Liver (tissue), 9 donors: ENCODE measurements around the gene MAP1A. TPM values are rescaled to one million over a fixed set of nuclear protein-coding genes. Genes with fewer than 3 reads are reported as not detected.

Experiments
- DNase-seq: peaks from one replicate; pipeline ENCODE4 v3.0.0-alpha.2; 2017; ENCODE audit warnings: low spot score
- H3K27ac ChIP-seq, 2 donors: one replicate each; pipeline ENCODE4 v1.7.0; 2013; ENCODE audit warnings: inconsistent platforms in 2 of 2, low read length in 2 of 2, control low read depth in 1 of 2, low read depth in 1 of 2, mild to moderate bottlenecking in 1 of 2
- H3K27me3 ChIP-seq, 4 donors: one replicate each; pipeline versions ENCODE4 v1.6.1 to v1.7.0; 2013; ENCODE audit warnings: low read length in 3 of 4, inconsistent platforms in 1 of 4, mild to moderate bottlenecking in 1 of 4, moderate library complexity in 1 of 4; ENCODE audit not compliant: control insufficient read depth in 4 of 4, insufficient read depth in 4 of 4
- H3K36me3 ChIP-seq, 4 donors: one replicate each; pipeline versions ENCODE4 v1.6.1 to v1.7.0; 2013; ENCODE audit warnings: low read length in 3 of 4, mild to moderate bottlenecking in 3 of 4, low read depth in 1 of 4, moderate library complexity in 1 of 4; ENCODE audit not compliant: control insufficient read depth in 4 of 4, insufficient read depth in 3 of 4
- H3K4me1 ChIP-seq, 4 donors: one replicate each; pipeline versions ENCODE4 v1.6.1 to v1.7.0; 2013; ENCODE audit warnings: low read length in 3 of 4, mild to moderate bottlenecking in 3 of 4, moderate library complexity in 1 of 4; ENCODE audit not compliant: control insufficient read depth in 4 of 4, insufficient read depth in 4 of 4
- H3K4me3 ChIP-seq, 3 donors: one replicate each; pipeline versions ENCODE4 v1.6.1 to v1.7.0; 2013; ENCODE audit warnings: low read length in 3 of 3, control low read depth in 1 of 3, low read depth in 1 of 3, mild to moderate bottlenecking in 1 of 3
- H3K9ac ChIP-seq, 2 donors: one replicate each; pipeline ENCODE4 v1.7.0; 2013; ENCODE audit warnings: low read length in 2 of 2, mild to moderate bottlenecking in 2 of 2, moderate library complexity in 2 of 2, control low read depth in 1 of 2, low read depth in 1 of 2
- H3K9me3 ChIP-seq, 4 donors: one replicate each; pipeline versions ENCODE4 v1.6.1 to v1.7.0; 2013; ENCODE audit warnings: low read length in 3 of 4; ENCODE audit not compliant: control insufficient read depth in 4 of 4
- ATF3 ChIP-seq: IDR thresholded peaks from 2 replicates; pipeline ENCODE4 v1.6.1; 2016; ENCODE audit warnings: antibody characterized with exemption
- CTCF ChIP-seq: fragments of 150-350 bp; IDR thresholded peaks from 2 replicates; pipeline ENCODE4 v1.5.1; 2017; ENCODE audit warnings: improper control_type of control experiment, low read depth, low read length; ENCODE audit not compliant: missing input control
- EGR1 ChIP-seq, 2 donors: IDR thresholded peaks; 2 replicates each; pipeline ENCODE4 v1.6.1; 2016 to 2018; ENCODE audit warnings: antibody characterized with exemption in 2 of 2, low read depth in 2 of 2
- FOXA1 ChIP-seq: IDR thresholded peaks from 2 replicates; pipeline ENCODE4 v1.6.1; 2016; ENCODE audit warnings: antibody characterized with exemption
- FOXA2 ChIP-seq: IDR thresholded peaks from 2 replicates; pipeline ENCODE4 v1.6.1; 2016; ENCODE audit warnings: antibody characterized with exemption
- HNF4A ChIP-seq, 2 donors: conservative IDR thresholded peaks; 2 replicates each; pipeline ENCODE4 v1.6.1; 2016; ENCODE audit warnings: antibody characterized with exemption in 2 of 2, mild to moderate bottlenecking in 2 of 2
- JUND ChIP-seq, 2 donors: IDR thresholded peaks; 2 replicates each; pipeline ENCODE4 v1.6.1; 2016; ENCODE audit warnings: antibody characterized with exemption in 2 of 2
- MAX ChIP-seq: IDR thresholded peaks from 2 replicates; pipeline ENCODE4 v1.6.1; 2016; ENCODE audit warnings: antibody characterized with exemption
- NR2F2 ChIP-seq: IDR thresholded peaks from 2 replicates; pipeline ENCODE4 v1.6.1; 2016; ENCODE audit warnings: antibody characterized with exemption
- RAD21 ChIP-seq, 2 donors: IDR thresholded peaks; 2 replicates each; pipeline ENCODE4 v1.6.1; 2016; ENCODE audit warnings: antibody characterized with exemption in 2 of 2, mild to moderate bottlenecking in 2 of 2
- REST ChIP-seq: IDR thresholded peaks from 2 replicates; pipeline ENCODE4 v1.6.1; 2016; ENCODE audit warnings: antibody characterized with exemption, mild to moderate bottlenecking
- RXRA ChIP-seq, 2 donors: IDR thresholded peaks; 2 replicates each; pipeline ENCODE4 v1.6.1; 2017 to 2018; ENCODE audit warnings: antibody characterized with exemption in 2 of 2, mild to moderate bottlenecking in 1 of 2
- SP1 ChIP-seq: IDR thresholded peaks from 2 replicates; pipeline ENCODE4 v1.6.1; 2018; ENCODE audit warnings: antibody characterized with exemption, mild to moderate bottlenecking
- TAF1 ChIP-seq: conservative IDR thresholded peaks from 2 replicates; pipeline ENCODE4 v1.6.1; 2016; ENCODE audit warnings: antibody characterized with exemption, mild to moderate bottlenecking
- ZBTB33 ChIP-seq: IDR thresholded peaks from 2 replicates; pipeline ENCODE4 v1.6.1; 2016; ENCODE audit warnings: antibody characterized with exemption
- WGBS: extraction: QIAGEN DNeasy Blood & Tissue Kit; methylation state at CpG from one replicate; pipeline ENCODE4 v1.1.7; 2013; 5-methylcytosine and 5-hydroxymethylcytosine counted together
- polyA plus RNA-seq, 2 donors: library from polyadenylated mRNA; stranded (reverse) in 1 of 2; unstranded in 1 of 2; fragments of 200-250 nt in 1 of 2; fragments of >200 nt in 1 of 2; fragmentation: Nextera tagmentation in 1 of 2; extraction: Ambion mirVana in 1 of 2; gene quantifications; one replicate each; pipeline versions ENCODE4 v1.2.1 to v1.2.3, GENCODE V29; 2013 to 2015
- total RNA-seq, 2 donors: library from RNA; depleted of rRNA; stranded (reverse); fragments of >200 nt; gene quantifications; one replicate each; pipeline ENCODE4 v1.2.3, GENCODE V29; 2014
- donor health status: healthy.
- donor health status: healthy.
- donor health status: healthy.
- donor health status: healthy.
- donor health status: healthy.

Gene MAP1A
- total and polyA plus RNA-seq, 4 donors: 0.11 to 0.89 (median 0.28) TPM

GRCh38 chr15:43519196-43519595 is 1.8 kb downstream of the MAP1A start (continued):
- TF ChIP-seq MAX: no peak

- H3K4me1 ChIP-seq: peaks cover 0 to 3% (median 0%) of the 10 kb centered on the region in 4 donors
- H3K36me3 ChIP-seq: no peaks in the 10 kb centered on the region
- peaks cover 0 to 10% (median under 1%) of the 10 kb centered on the region in 4 donors for H3K27me3 ChIP-seq
- H3K9me3 ChIP-seq: no peaks in the 10 kb centered on the region
- no peak overlapping the region for H3K27ac ChIP-seq
- H3K9ac ChIP-seq: no peak overlapping the region
- no peak overlapping the region for H3K4me3 ChIP-seq
- DNase-seq: no peak
- TF ChIP-seq TAF1 (no peak), FOXA2 (no peak), RAD21 (IDR thresholded peaks at IDR 0.05) (no peak), CTCF (no peak), JUND (IDR thresholded peaks at IDR 0.05) (no peak), EGR1 (IDR thresholded peaks at IDR 0.05; ENCODE audit: low read depth in 2 of 2) (no peak), REST (no peak), FOXA1 (no peak), HNF4A (conservative IDR thresholded peaks at IDR 0.05) (no peak), ATF3 (no peak), ZBTB33 (no peak), SP1 (no peak), NR2F2 (no peak), RXRA (IDR thresholded peaks at IDR 0.05) (no peak), MAX (no peak)
- WGBS: 79% methylated on average over 2 of the region's 2 CpGs
Observed at GRCh38 chr15:43520138-43520537, 2.7 kb downstream of the MAP1A start.
